Adrenal gland (tissue), 12 donors: ENCODE measurements around the gene RFX7. TPM values are rescaled to one million over a fixed set of nuclear protein-coding genes. Genes with fewer than 3 reads are reported as not detected.

Experiments used
- DNase-seq, 7 donors: peaks; one replicate each; pipeline ENCODE4 v3.0.0-alpha.2; 2019 to 2020
- H3K27ac ChIP-seq, 5 donors: fragments of 200-600 bp; sonication (generic) in 4 of 5; 1 replicate in 3 of 5; 2 replicates in 2 of 5; pipeline versions ENCODE4 v1.5.1 to v1.8.0; 2016 to 2020; ENCODE audit warnings: mild to moderate bottlenecking in 1 of 5
- H3K27me3 ChIP-seq: fragments of 200-600 bp; 2 replicates; pipeline ENCODE4 v1.8.0; 2021
- H3K36me3 ChIP-seq, 2 donors: fragments of 200-600 bp; replicated peaks in 1 of 2; 1 replicate in 1 of 2; 2 replicates in 1 of 2; pipeline versions ENCODE4 v1.5.1 to v1.8.0; 2018 to 2022
- H3K4me1 ChIP-seq, 2 donors: fragments of 200-600 bp; replicated peaks in 1 of 2; 1 replicate in 1 of 2; 2 replicates in 1 of 2; pipeline versions ENCODE4 v1.5.1 to v1.8.0; 2018 to 2021
- H3K4me3 ChIP-seq, 4 donors: fragments of 200-600 bp; sonication (generic) in 3 of 4; one replicate each; pipeline ENCODE4 v1.5.1; 2016 to 2018
- H3K9me3 ChIP-seq, 3 donors: fragments of 200-600 bp; sonication (generic) in 1 of 3; replicated peaks in 1 of 3; 1 replicate in 2 of 3; 2 replicates in 1 of 3; pipeline versions ENCODE4 v1.5.1 to v1.8.0; 2016 to 2021
- POLR2A ChIP-seq, 2 donors: fragments of 450-650 bp; IDR thresholded peaks; one replicate each; pipeline ENCODE4 v1.6.1; 2017; ENCODE audit warnings: antibody characterized with exemption in 2 of 2, mild to moderate bottlenecking in 2 of 2, moderate library complexity in 1 of 2
- WGBS, 4 donors: extraction: QIAGEN DNeasy Blood & Tissue Kit in 2 of 4; methylation state at CpG; one replicate each; pipeline versions ENCODE4 v1.1.5 to v1.1.7; 2013 to 2017; 5-methylcytosine and 5-hydroxymethylcytosine counted together
- intact Hi-C, 2 donors: fragments of 100-400 bp; cut with DNase I; formaldehyde crosslinking; loops; one replicate each; pipeline versions ENCODE4 v1.14.1 to v1.15.0; 2022 to 2023
- polyA plus RNA-seq, 3 donors: library from polyadenylated mRNA; stranded (reverse); fragments of 200-250 nt in 2 of 3; fragments of 350-450 nt in 1 of 3; fragmentation: Illumina TruSeq in 1 of 3; extraction: RNeasy Lipid Tissue Mini Kit (QIAGEN cat#74804) in 1 of 3; gene quantifications; one replicate each; pipeline ENCODE4 v1.2.3, GENCODE V29; 2013 to 2014
- total RNA-seq, 9 donors: library from RNA; depleted of rRNA in 4 of 9; stranded (reverse); fragments of >200 nt in 4 of 9; fragments of 120-200 nt in 1 of 9; fragmentation: NEBNext Ultra II Directional in 1 of 9; extraction: Animal tissue kit (Norgen Biotek cat#: 25700) in 1 of 9; gene quantifications; one replicate each; pipeline versions ENCODE4 v1.1.0 to v1.2.4, GENCODE V29; 2013 to 2023
- TF ChIP-seq, protein P1 (sequence below), 6 experiments: fragments of 450-650 bp in 4 of 6; fragments of 200-600 bp in 2 of 6; sonication (generic) in 1 of 6; IDR thresholded peaks; 1 replicate in 5 of 6; 2 replicates in 1 of 6; pipeline versions ENCODE4 v1.5.1 to v1.8.0; 2016 to 2021; ENCODE audit warnings: antibody characterized with exemption in 6 of 6, mild to moderate bottlenecking in 2 of 6, moderate library complexity in 1 of 6
- donor health status: healthy with polysubstance abuse.
- donor health status: Bipolar disorder and iron deficiency.
- donor health status: DM: yes; HTN: yes; CAD: no.
- donor health status: DM: no; HTN: no; CAD: no.
- donor health status: DM: no; HTN: no; CAD: no.
- donor health status: DM: yes; HTN: yes; CAD: no.

Gene RFX7
- total and polyA plus RNA-seq, 12 donors: 3.3 to 51.6 (median 15.9) TPM

DNA sequence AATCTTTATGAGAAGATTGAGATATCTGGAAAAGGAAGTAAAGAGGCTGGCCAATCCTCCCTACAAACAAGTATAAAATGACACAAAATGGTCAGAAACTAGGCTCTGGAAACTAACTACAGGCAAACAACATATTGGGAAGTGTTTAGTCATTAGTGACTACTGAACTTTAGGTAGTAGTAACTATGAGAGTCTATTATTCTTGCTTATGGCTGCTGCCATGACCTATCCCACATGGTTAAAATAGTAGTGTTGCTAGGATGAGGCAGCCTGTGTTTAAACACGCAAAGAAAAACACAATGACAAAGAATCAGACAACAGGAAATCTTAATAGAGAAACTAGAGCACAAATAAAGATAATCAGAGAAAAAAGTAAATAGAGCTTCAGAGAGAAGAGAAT, 67.9 kb downstream of the RFX7 start:
- Histone ChIP-seq H3K9me3 (no peaks in the 10 kb centered on the region), H3K27me3 (no peaks in the 10 kb centered on the region), H3K4me3 (no peak overlapping the region), H3K4me1 (no peaks in the 10 kb centered on the region), H3K27ac (no peak overlapping the region), H3K36me3 (peaks cover 0 to 13% of the 10 kb centered on the region in 2 donors)
- WGBS, 4 donors: 84 to 92% (median 90%) methylated on average over 1 of the region's 1 CpG
- no peak for TF ChIP-seq POLR2A (IDR thresholded peaks at IDR 0.05)
- TF ChIP-seq, protein P1, sequence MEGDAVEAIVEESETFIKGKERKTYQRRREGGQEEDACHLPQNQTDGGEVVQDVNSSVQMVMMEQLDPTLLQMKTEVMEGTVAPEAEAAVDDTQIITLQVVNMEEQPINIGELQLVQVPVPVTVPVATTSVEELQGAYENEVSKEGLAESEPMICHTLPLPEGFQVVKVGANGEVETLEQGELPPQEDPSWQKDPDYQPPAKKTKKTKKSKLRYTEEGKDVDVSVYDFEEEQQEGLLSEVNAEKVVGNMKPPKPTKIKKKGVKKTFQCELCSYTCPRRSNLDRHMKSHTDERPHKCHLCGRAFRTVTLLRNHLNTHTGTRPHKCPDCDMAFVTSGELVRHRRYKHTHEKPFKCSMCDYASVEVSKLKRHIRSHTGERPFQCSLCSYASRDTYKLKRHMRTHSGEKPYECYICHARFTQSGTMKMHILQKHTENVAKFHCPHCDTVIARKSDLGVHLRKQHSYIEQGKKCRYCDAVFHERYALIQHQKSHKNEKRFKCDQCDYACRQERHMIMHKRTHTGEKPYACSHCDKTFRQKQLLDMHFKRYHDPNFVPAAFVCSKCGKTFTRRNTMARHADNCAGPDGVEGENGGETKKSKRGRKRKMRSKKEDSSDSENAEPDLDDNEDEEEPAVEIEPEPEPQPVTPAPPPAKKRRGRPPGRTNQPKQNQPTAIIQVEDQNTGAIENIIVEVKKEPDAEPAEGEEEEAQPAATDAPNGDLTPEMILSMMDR (IDR thresholded peaks at IDR 0.05): no peak
- DNase-seq: no peak
- intact Hi-C loops: no loop called here

DNA sequence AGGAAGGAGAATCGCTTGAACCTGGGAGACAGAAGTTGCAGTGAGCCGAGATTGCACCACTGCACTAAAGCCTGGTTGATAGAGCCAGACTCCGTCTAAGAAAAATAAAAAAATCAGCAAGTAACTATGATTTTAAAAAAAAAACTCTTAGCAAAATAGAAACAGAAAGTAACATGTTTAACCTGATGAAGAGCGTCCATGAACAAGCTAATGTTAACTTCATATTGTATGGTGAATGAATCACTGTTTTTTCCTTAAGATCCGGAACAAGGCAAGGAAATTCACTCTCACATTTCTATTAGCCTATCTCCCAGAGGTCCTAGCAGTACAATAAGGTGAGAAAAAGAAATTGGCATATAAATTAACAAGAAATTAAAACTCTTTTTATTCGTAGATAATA, 69.0 kb downstream of the RFX7 start:
- TF ChIP-seq, protein P1 (IDR thresholded peaks at IDR 0.05): no peak
- TF ChIP-seq POLR2A (IDR thresholded peaks at IDR 0.05): no peak
- no peaks in the 10 kb centered on the region for H3K27me3 ChIP-seq
- intact Hi-C loops: no loop called here
- H3K4me3 ChIP-seq: no peak overlapping the region
- H3K36me3 ChIP-seq: peaks cover 0 to 13% of the 10 kb centered on the region in 2 donors
- H3K27ac ChIP-seq: no peak overlapping the region
- no peak for DNase-seq
- WGBS, 4 donors: 89 to 90% (median 90%) methylated on average over 6 of the region's 6 CpGs
- no peaks in the 10 kb centered on the region for H3K4me1 ChIP-seq
- H3K9me3 ChIP-seq: no peaks in the 10 kb centered on the region

DNA sequence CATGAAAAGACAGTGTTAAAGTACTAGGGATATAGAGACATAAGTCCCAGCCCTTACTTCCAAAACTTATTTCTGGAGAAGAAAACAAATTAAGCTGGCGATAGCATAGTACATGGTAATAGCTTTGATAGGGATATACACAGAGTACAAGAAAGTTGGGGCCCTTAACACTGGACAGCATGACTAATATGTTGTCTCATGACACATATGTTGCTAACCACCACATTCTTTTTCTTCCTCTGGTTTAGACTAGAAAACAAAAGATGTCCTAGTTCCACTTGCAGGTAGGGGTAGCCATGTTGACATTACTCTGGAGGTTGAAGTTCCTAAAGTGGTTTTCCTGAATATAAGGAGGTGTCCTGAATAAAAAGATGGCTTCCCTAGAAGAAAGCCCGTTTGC, 75.3 kb downstream of the RFX7 start:
- DNase-seq: no peak
- 85 to 91% (median 90%) methylated on average over 2 of the region's 2 CpGs for WGBS, 4 donors
- no peak overlapping the region for H3K27ac ChIP-seq
- no peak overlapping the region for H3K4me3 ChIP-seq
- H3K27me3 ChIP-seq: no peaks in the 10 kb centered on the region
- no peak for TF ChIP-seq POLR2A (IDR thresholded peaks at IDR 0.05)
- TF ChIP-seq, protein P1 (IDR thresholded peaks at IDR 0.05): no peak
- no peaks in the 10 kb centered on the region for H3K9me3 ChIP-seq
- H3K36me3 ChIP-seq: peaks cover 0 to 12% of the 10 kb centered on the region in 2 donors
- H3K4me1 ChIP-seq: peaks cover 0 to 7% of the 10 kb centered on the region in 2 donors
- intact Hi-C loops: no loop called here

DNA sequence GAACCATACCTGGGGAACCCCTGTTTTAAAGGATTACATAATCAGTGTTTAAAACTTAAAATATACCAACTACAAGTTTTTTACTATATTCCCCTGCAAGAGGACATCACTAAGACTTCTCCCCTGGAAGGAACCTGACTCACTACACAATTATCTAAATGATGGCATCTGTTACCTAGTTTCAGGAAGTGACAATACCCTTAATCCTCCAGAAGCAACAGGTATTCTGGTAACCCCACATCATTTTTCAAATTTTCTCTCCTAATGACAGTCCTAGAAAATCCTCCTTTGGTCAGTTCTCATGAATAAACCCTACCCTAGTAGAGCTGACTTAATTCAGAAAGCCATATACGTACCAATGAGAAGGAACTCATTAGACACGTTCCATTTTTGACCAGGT, 78.4 kb downstream of the RFX7 start:
- H3K9me3 ChIP-seq: no peaks in the 10 kb centered on the region
- intact Hi-C loops: no loop called here
- H3K27ac ChIP-seq: no peak overlapping the region
- DNase-seq: no peak
- no peak overlapping the region for H3K4me3 ChIP-seq
- TF ChIP-seq, protein P1 (IDR thresholded peaks at IDR 0.05): no peak
- no peak for TF ChIP-seq POLR2A (IDR thresholded peaks at IDR 0.05)
- H3K27me3 ChIP-seq: no peaks in the 10 kb centered on the region
- WGBS, 4 donors: 93 to 97% (median 96%) methylated on average over 2 of the region's 2 CpGs
- H3K4me1 ChIP-seq: peaks cover 10 to 35% of the 10 kb centered on the region in 2 donors
- H3K36me3 ChIP-seq: no peaks in the 10 kb centered on the region
